Endothelial cell (in vitro differentiated cells): ENCODE data around the gene USP17L24. TPM values are rescaled to one million over a fixed set of nuclear protein-coding genes. Genes with fewer than 3 reads are reported as not detected.

Experiments
- total RNA-seq: library from RNA; stranded (reverse); fragmentation: NEBNext Ultra II Directional; extraction: Animal tissue kit (Norgen Biotek cat#: 25700); gene quantifications from one replicate; pipeline ENCODE4 v1.2.1, GENCODE V29; 2021; ENCODE audit not compliant: unreplicated experiment

Gene USP17L24
- total RNA-seq, 1 donor from 2014 or later, result not detected

Other genes with a start within 250 kb of the USP17L24 start
- gene FAM90A26, start 154.8 kb upstream of the USP17L24 start, total RNA-seq, result not detected
- not detected for gene USP17L10, start 114.5 kb upstream of the USP17L24 start, total RNA-seq
- not detected for gene USP17L11, start 109.8 kb upstream of the USP17L24 start, total RNA-seq
- not detected for gene USP17L12, start 105.0 kb upstream of the USP17L24 start, total RNA-seq
- not detected for gene USP17L13, start 100.3 kb upstream of the USP17L24 start, total RNA-seq
- gene USP17L15, start 90.8 kb upstream of the USP17L24 start, total RNA-seq, result not detected
- not detected for gene USP17L17, start 81.3 kb upstream of the USP17L24 start, total RNA-seq
- gene USP17L18, start 76.5 kb upstream of the USP17L24 start, total RNA-seq, result not detected
- not detected for gene USP17L19, start 71.8 kb upstream of the USP17L24 start, total RNA-seq
- not detected for gene USP17L20, start 67.0 kb upstream of the USP17L24 start, total RNA-seq
- gene USP17L21, start 62.3 kb upstream of the USP17L24 start, total RNA-seq, result not detected
- gene USP17L22, start 57.5 kb upstream of the USP17L24 start, total RNA-seq, result not detected
- gene USP17L25, start 4.7 kb downstream of the USP17L24 start, total RNA-seq, result not detected
- not detected for gene USP17L26, start 9.5 kb downstream of the USP17L24 start, total RNA-seq
- gene USP17L5, start 14.2 kb downstream of the USP17L24 start, total RNA-seq, result not detected
- gene USP17L27, start 19.0 kb downstream of the USP17L24 start, total RNA-seq, result not detected
- not detected for gene USP17L28, start 23.7 kb downstream of the USP17L24 start, total RNA-seq
- gene USP17L29, start 28.5 kb downstream of the USP17L24 start, total RNA-seq, result not detected
- not detected for gene USP17L30, start 38.0 kb downstream of the USP17L24 start, total RNA-seq
- gene DEFB131A, start 119.2 kb downstream of the USP17L24 start, total RNA-seq, result not detected